Transverse colon (tissue), 4 donors: ENCODE measurements around the gene CACNG5.

ENCODE experiments used
- CTCF ChIP-seq, 5 experiments: fragments of 200-600 bp in 3 of 5; fragments of 450-650 bp in 2 of 5; sonication (generic) in 3 of 5; IDR thresholded peaks; 1 replicate in 2 of 5; 2 replicates in 3 of 5; pipeline ENCODE4 v1.5.1; 2016 to 2017; ENCODE audit warnings: antibody characterized with exemption in 5 of 5, inconsistent platforms in 3 of 5, mild to moderate bottlenecking in 2 of 5, moderate library complexity in 1 of 5
- EP300 ChIP-seq: sonication (generic); formaldehyde crosslinking; IDR thresholded peaks from one replicate; pipeline ENCODE4 v1.6.1; 2017; ENCODE audit warnings: antibody characterized with exemption, low read depth
- POLR2A ChIP-seq: fragments of 450-650 bp; IDR thresholded peaks from one replicate; pipeline ENCODE4 v1.6.1; 2016; ENCODE audit warnings: antibody characterized with exemption, mild to moderate bottlenecking, moderate library complexity
- POLR2AphosphoS5 ChIP-seq, 3 donors: sonication (generic); formaldehyde crosslinking; IDR thresholded peaks; one replicate each; pipeline ENCODE4 v1.6.1; 2016; ENCODE audit warnings: antibody characterized with exemption in 3 of 3

- TF ChIP-seq CTCF (IDR thresholded peaks at IDR 0.05) (no peak), POLR2AphosphoS5 (IDR thresholded peaks at IDR 0.05) (no peak), POLR2A (no peak), EP300 (no peak)
These were observed 25.3 kb downstream of the CACNG5 start for GRCh38 chr17:66860204-66860603.
